Suppressor macrophage treated with lipopolysaccharide for 1 hour (primary cell): ENCODE data around the gene IP6K1.
"Not testable (repeated sequence)": the region's sequence is repeated elsewhere in the genome, so short reads cannot be mapped to it uniquely, and the experiment has no call there.

Experiments used
- DNase-seq, 3 donors: peaks; one replicate each; pipeline ENCODE4 v3.0.0-alpha.2; 2020 to 2022

Gene IP6K1

DNA sequence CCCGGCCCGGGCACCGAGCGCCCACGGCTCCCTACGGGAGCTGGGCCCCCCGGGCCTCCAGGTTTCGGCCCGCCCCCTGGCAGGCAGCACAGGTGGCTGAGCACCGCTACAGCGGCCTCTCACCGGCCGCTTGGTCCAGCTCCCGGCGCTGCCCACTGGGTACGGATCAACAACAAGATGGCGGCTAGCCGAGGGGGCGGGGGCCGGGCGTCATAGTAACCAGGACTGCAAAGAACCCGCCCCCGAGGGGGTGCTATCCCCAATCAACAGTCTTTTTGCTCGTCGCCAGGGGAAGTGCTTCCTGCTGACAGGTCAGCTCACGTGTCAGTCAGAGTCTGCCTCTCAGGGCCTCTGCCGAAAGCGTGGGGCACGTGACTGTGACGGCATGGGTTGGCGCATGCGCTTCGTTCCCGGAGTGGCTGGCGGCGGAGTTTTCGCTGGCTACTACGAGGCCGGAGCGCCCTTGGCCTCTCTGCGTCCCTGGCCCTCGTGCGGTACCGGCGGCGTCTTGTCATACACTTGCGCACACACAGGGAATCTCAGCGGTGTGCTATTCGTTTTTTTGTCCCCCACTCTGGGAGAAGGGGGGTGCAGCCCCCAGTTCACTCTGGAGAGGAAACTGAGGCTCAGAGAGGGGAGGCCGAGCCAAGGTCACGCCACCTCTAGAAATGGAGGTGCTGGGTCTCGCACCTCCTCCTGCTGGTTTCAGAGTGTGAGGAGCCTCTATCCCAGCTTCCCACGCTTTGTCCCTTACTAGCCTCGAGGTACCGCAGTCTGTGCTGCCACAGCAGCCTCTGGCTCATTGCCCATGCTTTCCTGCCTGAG is at the start of gene IP6K1:
Gene IP6K1, minus strand, starts transcription at position 186 of the 825 bp plus-strand sequence. CDS start 38,502 bp downstream, outside the sequence.
- DNase-seq: peak; percentile 99 to 100 (median 100)

DNA sequence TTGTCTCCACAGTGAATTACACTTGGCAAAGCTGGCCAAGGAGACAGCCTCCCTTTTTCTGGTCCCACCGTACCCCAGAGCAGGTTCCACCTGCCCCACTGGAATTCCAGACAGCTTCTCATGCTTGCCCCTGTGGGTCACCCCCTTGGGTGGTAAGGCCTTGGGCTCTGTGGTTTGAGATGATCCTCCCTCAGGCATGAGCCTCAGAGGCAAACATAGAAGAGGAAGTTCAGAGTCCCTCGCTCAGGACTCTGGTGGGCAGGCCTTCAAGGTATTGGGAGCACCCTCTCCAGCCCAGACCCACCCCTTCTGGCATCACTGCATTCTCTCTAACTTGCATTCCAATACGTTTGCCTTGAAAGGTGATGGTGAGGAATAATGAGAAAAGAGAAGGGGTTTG is 45.0 kb upstream of the IP6K1 start:
- no peak for DNase-seq

- DNase-seq: no peak
These were observed 39.7 kb upstream of the IP6K1 start for GRCh38 chr3:49826016-49826415.

- DNase-seq: not testable (repeated sequence)
These were observed 36.8 kb upstream of the IP6K1 start for GRCh38 chr3:49823131-49823530.

GRCh38 chr3:49813497-49814174 is 27.3 kb upstream of the IP6K1 start, which contains the start of gene UBA7:
UBA7 (minus strand) TSS chr3:49813953; CDS start chr3:49813787, 166 bp downstream.
- peak; percentile 77 to 88 (median 85) for DNase-seq

- DNase-seq: peak in 1 of 3 donors; percentile 9
These were observed 26.7 kb upstream of the IP6K1 start for GRCh38 chr3:49812916-49813496.

DNA sequence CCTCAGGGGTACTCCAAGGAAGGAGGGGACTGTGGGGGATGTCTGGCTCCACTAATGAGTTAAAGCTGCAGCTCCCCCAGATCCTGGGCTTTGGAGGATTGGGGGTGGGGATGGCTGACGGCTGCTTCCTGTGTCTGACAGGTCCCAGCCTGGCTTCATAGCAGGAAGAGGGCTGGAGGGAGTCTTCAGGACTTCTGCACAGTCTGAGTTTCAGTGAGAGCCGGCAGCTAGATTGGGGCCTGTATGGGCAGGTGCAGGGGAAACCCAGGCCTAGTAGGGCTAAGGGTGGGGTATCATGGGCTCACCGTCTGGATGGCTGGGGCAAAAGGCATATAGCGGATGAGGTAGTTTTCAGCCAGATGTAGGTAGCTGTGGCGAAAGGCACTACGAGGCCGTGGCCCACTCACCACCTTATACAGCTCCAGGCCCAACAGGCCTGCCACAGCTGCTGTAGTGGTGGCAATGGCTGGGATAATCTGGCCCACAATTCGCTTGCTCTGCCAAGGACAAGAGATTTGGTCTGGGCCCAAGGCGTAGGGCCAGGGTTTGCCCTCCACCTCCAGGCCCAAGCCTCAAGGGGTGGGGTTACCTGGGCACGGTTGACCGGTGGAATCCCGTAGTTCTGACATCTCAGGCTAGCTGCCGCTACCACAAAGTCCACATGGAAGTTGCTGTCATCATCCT is 21.2 kb upstream of the IP6K1 start:
- no peak for DNase-seq

DNA sequence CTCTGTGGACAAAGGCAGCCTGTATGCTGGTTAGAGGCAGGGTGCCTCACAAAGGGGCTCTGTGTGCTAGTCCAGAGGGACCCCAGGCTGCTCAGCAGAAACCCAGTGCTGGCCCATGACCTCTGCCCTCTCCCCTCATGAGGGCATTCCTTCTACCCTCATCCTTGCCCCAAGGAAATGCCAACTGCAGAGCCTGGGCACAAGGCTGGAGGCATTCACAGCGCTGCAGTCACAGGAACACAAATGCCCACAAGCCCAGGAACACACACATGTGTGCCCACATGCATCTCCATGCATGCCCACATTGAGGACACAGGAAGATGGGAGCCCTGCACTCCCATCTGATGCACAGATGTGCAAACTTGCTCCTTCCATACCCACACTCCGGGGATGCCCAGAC is 20.5 kb upstream of the IP6K1 start:
- DNase-seq: no peak

- peak; percentile 36 to 53 (median 46) for DNase-seq
These were observed 19.8 kb upstream of the IP6K1 start for GRCh38 chr3:49805897-49806701.

DNA sequence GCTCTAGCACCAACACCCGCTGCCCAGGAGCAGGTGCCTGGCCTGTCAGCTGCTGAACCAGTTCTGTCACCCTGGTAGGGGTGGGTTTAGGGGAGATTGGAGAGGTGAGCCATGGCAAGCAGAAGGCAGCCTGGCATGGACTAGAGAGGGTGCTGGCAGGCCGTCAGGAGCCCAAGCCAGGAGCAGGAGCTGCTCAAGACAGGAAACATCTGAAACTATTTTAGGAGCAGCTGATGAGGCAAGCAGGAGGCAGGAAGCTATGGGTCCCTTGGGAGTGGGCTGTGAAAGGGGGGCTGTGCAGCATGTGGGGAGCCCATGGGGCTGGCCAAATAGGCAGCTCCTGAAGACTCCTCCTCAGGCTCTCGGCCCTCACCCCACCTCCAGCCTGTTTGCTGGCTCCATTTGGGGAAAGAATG is 19.0 kb upstream of the IP6K1 start:
- DNase-seq: peak in 1 of 3 donors; percentile 13

DNA sequence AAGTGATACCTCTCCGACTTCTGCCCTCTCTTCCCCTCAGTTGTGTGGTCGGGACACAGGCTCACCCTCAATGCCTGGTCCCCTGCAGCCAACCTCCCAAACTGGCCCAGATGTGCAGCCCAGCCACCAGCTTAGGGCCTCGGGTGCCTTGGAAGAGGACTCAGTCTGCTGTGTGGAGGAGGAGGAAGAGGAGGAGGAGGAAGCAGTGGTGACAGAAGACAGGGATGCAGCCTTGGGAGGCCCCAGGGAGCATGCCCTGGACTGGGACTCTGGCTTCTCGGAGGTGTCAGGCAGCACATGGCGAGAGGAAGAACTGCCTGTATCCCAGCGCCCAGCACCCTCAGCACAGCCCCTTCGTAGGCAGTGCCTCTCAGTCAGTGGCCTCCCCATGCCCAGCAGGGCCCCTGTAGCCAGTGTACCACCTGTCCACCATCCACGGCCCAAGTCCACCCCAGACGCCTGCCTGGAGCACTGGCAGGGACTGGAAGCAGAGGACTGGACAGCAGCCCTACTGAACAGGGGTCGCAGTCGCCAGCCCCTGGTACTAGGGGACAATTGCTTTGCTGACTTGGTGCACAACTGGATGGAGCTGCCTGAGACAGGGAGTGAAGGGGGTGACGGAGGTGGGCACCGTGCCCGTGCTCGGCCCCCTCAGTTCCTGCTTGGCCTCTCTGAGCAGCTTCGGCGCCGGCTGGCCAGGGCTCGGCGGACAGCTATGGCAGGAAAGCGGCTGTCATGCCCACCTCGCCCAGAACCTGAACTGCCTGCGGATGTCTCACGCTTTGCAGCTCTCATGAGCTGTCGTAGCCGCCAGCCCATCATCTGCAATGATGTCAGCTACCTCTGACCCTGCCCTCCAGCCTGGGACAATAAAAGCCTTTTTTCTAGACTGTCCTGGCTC is 18.0 kb upstream of the IP6K1 start:
- peak; percentile 24 to 39 (median 30) for DNase-seq

DNA sequence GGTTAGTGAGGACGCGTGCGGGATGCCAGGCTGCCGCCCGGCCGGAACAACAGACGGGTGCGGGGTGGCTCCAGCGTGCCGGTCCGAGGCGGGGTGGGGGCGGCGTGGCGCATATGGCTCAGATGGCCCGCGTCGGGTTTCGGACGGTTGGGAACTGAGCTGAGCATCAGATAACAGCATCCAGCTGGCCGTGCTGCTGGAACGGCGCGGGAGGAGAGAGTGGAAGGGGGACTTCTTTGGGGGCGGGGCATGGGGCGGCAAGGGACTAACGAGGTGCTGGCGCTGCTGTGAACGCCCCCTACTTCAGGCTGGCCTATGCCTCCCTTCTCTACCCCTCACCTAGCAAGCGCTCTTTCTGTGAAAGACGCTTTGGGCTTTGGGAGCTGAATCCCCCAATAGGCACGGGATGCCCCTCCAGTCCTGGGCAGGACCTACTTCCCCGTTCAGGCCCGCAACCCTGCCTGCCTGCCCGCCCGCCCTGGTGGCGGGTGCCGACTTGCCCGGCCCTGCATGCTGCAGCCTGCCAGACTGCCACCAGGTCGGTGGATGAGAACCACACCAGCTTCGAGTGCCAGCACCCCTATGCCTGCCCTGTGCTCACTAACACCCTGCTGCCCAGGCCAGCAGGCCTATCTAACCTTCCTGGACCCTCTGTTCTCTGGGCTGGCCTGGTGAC is 17.3 kb upstream of the IP6K1 start:
- peak; percentile 36 to 63 (median 38) for DNase-seq

DNA sequence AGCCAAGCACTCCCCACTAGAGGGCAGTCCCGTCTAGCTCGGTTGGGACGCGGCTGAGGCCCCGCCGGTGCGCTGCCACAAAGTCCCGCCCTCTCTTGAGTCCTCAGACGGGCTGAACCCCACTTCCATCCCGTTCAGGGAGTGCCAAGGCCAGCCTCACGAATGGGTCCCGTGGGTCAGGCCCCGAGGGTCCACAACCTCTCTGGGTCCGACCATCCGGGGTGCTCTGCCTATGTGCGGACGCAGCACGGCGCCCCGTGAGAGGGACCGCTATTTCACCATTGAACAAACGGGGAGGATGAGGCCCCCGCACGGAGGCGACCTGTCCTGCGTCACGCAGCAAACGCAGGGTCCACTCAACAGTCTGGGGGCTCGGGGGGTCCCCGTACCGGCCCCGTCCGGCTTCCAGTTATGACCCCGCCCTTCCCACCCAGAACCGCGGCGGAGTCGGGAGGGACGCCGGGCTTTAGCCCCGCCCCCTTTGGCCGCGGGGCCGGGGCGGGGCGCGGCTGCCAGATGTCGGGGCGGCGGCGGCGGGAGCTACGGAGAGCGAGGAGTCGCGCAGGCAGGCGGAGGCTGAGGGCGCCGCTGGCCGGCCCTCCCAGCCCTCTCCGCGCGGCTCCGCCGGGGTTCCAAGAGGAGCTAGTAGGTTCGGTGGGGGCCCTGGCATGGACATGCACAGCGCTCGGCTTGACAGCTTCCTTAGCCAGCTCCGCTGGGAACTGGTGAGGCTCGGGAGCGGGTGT is 16.6 kb upstream of the IP6K1 start, which contains the start of gene INKA1:
Gene INKA1, plus strand, starts transcription at position 543 of the 746 bp plus-strand sequence. Its CDS starts 132 bp downstream, at position 675.
- DNase-seq: peak; percentile 88 to 96 (median 95)

GRCh38 chr3:49801160-49801559 is 14.8 kb upstream of the IP6K1 start:
- DNase-seq: no peak

DNA sequence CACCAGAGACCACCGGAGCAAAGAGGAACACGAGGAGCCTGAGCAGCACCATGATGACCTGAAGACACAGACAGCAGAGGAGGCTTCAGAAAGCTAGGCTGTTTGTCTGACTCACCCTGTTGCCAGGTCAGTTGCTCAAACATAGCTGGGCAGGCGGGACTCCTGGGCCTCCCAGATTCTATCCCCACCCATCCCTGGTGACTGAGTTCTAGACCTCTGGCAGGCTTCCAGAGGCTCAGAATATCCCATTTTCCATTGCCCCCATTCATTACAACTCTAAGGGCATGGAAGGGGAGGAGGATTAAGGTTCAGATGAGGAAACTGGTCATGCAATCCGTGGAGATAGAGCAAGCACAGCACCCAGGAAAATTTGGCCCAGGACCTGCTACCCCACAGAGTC is 13.4 kb upstream of the IP6K1 start, which contains the start of gene CDHR4:
Gene CDHR4, minus strand, starts transcription at position 113 of the 400 bp plus-strand sequence. Its CDS starts 61 bp downstream, at position 52.
- DNase-seq: peak in 2 of 3 donors; percentile 24 to 28

DNA sequence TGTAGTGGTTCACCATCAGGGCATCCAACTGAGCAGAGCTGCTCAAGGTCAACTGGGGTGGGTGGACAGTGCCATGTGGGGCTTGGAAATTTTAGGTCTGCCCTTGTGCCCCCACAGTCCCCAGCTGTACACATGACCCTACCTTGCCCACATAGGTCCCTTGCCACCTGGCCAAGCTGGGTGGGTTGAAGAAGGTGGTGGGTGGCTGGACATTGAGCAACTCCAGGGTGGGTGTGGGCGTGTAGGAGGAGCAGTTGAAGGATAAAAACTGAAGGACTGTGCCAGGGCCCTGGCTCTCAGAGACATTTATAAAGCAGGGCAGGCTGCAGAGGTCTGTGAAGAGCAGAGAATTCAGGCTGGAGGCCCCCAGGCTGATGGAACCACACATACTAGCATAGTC is 12.8 kb upstream of the IP6K1 start:
- no peak for DNase-seq

GRCh38 chr3:49794926-49795905 is 8.9 kb upstream of the IP6K1 start:
- DNase-seq: no peak

GRCh38 chr3:49794431-49794830 is 8.1 kb upstream of the IP6K1 start:
- DNase-seq: no peak
